ENCODE data around the gene ZNF276. TPM values are rescaled to one million over a fixed set of nuclear protein-coding genes. Genes with fewer than 3 reads are reported as not detected.
A peak's percentile ranks its signal among the peaks of the same experiment; 100 is the strongest.
"Not testable (repeated sequence)": the region's sequence is repeated elsewhere in the genome, so short reads cannot be mapped to it uniquely, and the experiment has no call there.

ZNF276 gene
- polyA plus RNA-seq, 3 donors: 2.2 to 54.5 (median 3.2) TPM

DNA sequence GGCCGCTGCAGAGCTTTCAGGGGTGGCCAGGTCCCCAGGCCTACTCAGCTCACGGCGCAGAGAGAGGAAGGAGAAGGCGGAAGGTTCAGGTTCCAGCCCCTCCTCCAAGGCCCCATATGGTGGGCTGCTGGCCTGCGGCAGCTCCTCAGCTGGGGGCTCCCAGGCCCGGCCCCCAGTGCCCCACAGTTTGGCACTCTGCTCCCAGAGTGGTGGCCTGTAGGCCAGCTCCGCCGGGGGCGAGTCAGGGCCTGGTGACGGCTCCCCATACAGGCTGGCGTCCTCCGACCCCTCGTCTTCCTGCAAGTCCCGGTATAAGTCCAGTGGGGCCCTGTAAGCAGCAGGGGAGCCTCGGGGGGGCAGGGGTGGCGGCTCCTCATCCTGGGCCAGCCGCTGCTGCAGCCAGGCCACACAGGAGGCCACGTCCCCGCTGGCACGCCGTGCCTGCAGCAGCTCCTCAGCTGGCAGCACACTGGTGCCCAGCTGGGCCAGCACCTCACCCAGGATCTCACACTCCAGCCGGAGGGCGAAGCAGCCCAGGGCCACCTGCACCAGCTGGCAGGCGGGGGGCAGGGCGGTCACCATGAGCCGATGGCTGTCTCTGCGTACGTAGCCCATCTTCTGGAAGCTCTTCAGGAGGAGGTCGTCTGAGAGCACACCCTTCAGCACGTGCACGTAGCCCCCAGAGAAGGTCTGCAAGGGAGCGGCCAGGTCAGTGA is 23.6 kb upstream of the ZNF276 start:
- Histone ChIP-seq H3K9ac (ENCODE audit: insufficient read depth, low read length, poor library complexity, severe bottlenecking) (no peak overlapping the region), H3K27ac (ENCODE audit: low read depth in 1 of 2, low read length in 2 of 2) (no peak overlapping the region), H3K27me3 (ENCODE audit: control insufficient read depth in 2 of 2, insufficient read depth in 2 of 2, low read length in 2 of 2) (no peaks in the 10 kb centered on the region), H3K9me3 (replicated peaks in 1 of 2; ENCODE audit: control insufficient read depth in 1 of 2, insufficient read depth in 1 of 2, low read length in 2 of 2) (no peaks in the 10 kb centered on the region), H3K4me3 (replicated peaks in 1 of 3; ENCODE audit: low read depth in 2 of 3, low read length in 3 of 3) (no peak overlapping the region), H3K4me1 (ENCODE audit: control insufficient read depth in 1 of 2, insufficient read depth in 2 of 2, low read length in 2 of 2) (peaks cover 20 to 32% of the 10 kb centered on the region in 2 donors), H3K36me3 (replicated peaks in 1 of 2; ENCODE audit: control insufficient read depth in 1 of 2, insufficient read depth in 2 of 2, low read length in 2 of 2) (peaks cover 32 to 36% of the 10 kb centered on the region in 2 donors), H3K4me2 (replicated peaks; ENCODE audit: extremely low read depth, low read length, poor library complexity, severe bottlenecking) (no peak overlapping the region), H3K79me2 (ENCODE audit: insufficient read depth, low read length) (peaks cover 4% of the 10 kb centered on the region), H2AFZ (ENCODE audit: insufficient read depth, low read depth, low read length, poor library complexity, severe bottlenecking) (no peak overlapping the region), H4K20me1 (ENCODE audit: insufficient read depth, low read length) (peaks cover 53% of the 10 kb centered on the region)
- H3K27me3 Mint-ChIP-seq (ENCODE audit: low read depth in 3 of 3): peaks cover 0 to 7% (median 3%) of the 10 kb centered on the region in 3 donors
- 94% methylated on average over 27 of the region's 32 CpGs for WGBS (ENCODE audit: insufficient coverage)
- peaks cover 24 to 37% of the 10 kb centered on the region in 2 donors for H3K36me3 Mint-ChIP-seq
- no peak for TF ChIP-seq CTCF (IDR thresholded peaks at IDR 0.05)
- H3K9me3 Mint-ChIP-seq: no peaks in the 10 kb centered on the region
- H3K27ac Mint-ChIP-seq: no peak overlapping the region
- no peak overlapping the region for H3K4me3 Mint-ChIP-seq
- H3K4me1 Mint-ChIP-seq: peaks cover 13% of the 10 kb centered on the region
- intact Hi-C loops (cut with micrococcal nuclease): no loop called here
- DNase-seq: peak in 1 of 3 donors; percentile 9

DNA sequence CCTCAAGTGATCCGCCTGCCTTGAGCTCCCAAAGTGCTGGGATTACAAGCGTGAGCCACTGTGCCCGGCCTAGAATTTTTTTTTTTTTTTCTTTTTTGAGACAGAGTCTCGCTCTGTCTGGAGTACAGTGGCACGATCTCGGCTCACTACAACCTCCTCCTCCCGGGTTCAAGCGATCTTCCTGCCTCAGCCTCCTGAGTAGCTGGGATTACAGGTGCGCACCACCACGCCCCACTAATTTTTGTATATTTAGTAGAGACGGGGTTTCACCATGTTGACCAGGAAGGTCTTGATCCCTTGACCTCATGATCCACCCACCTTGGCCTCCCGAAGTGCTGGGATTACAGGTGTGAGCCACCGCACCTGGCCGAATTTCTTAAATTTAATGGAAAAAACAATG is 22.6 kb upstream of the ZNF276 start:
- H3K4me3 ChIP-seq (replicated peaks in 1 of 3; ENCODE audit: low read depth in 2 of 3, low read length in 3 of 3); H2AFZ ChIP-seq (ENCODE audit: insufficient read depth, low read depth, low read length, poor library complexity, severe bottlenecking); H3K27ac ChIP-seq (ENCODE audit: low read depth in 1 of 2, low read length in 2 of 2); H3K27me3 Mint-ChIP-seq (ENCODE audit: low read depth in 3 of 3); H3K9ac ChIP-seq (ENCODE audit: insufficient read depth, low read length, poor library complexity, severe bottlenecking); H3K9me3 Mint-ChIP-seq; H3K27me3 ChIP-seq (ENCODE audit: control insufficient read depth in 2 of 2, insufficient read depth in 2 of 2, low read length in 2 of 2); H3K79me2 ChIP-seq (ENCODE audit: insufficient read depth, low read length); DNase-seq; H3K9me3 ChIP-seq (replicated peaks in 1 of 2; ENCODE audit: control insufficient read depth in 1 of 2, insufficient read depth in 1 of 2, low read length in 2 of 2); H3K27ac Mint-ChIP-seq; H3K4me3 Mint-ChIP-seq; H3K4me2 ChIP-seq (replicated peaks; ENCODE audit: extremely low read depth, low read length, poor library complexity, severe bottlenecking); intact Hi-C loops (cut with micrococcal nuclease): not testable (repeated sequence)
- Histone ChIP-seq H3K36me3 (replicated peaks in 1 of 2; ENCODE audit: control insufficient read depth in 1 of 2, insufficient read depth in 2 of 2, low read length in 2 of 2) (peaks cover 24 to 28% of the 10 kb centered on the region in 2 donors), H3K4me1 (ENCODE audit: control insufficient read depth in 1 of 2, insufficient read depth in 2 of 2, low read length in 2 of 2) (peaks cover 20 to 32% of the 10 kb centered on the region in 2 donors), H4K20me1 (ENCODE audit: insufficient read depth, low read length) (peaks cover 51% of the 10 kb centered on the region)
- peaks cover 18 to 27% of the 10 kb centered on the region in 2 donors for H3K36me3 Mint-ChIP-seq
- H3K4me1 Mint-ChIP-seq: peaks cover 13% of the 10 kb centered on the region
- WGBS (ENCODE audit: insufficient coverage): 98% methylated on average over 7 of the region's 14 CpGs

DNA sequence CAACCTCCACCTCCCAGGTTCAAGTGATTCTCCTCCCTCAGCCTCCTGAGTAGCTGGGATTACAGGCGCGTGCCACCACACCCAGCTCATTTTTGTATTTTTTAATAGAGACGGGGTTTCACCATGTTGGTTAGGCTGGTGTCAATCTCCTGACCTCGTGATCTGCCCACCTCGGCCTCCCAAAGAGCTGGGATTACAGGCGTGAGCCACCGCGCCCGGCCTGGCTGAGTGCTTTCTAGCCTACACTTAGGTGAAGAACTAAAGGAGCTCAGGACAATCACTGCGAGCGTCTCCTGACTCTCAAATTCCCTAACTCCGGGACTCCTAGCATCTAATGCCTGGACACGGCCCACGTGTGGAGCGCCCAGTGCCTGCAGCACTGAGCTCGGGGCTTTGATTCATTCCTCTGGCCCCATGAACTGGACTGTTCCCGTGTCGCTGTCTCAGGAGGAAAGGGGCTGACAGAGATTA is 21.7 kb upstream of the ZNF276 start:
- Histone ChIP-seq H3K27ac (ENCODE audit: low read depth in 1 of 2, low read length in 2 of 2) (peak overlapping the region in 1 of 2 donors; percentile 50), H3K4me2 (replicated peaks; ENCODE audit: extremely low read depth, low read length, poor library complexity, severe bottlenecking) (peak overlapping the region; percentile 96), H3K4me3 (replicated peaks in 1 of 3; ENCODE audit: low read depth in 2 of 3, low read length in 3 of 3) (peak overlapping the region in 2 of 3 experiments; percentile 75 to 82), H4K20me1 (ENCODE audit: insufficient read depth, low read length) (peaks cover 42% of the 10 kb centered on the region), H3K36me3 (replicated peaks in 1 of 2; ENCODE audit: control insufficient read depth in 1 of 2, insufficient read depth in 2 of 2, low read length in 2 of 2) (peaks cover 16 to 19% of the 10 kb centered on the region in 2 donors), H3K4me1 (ENCODE audit: control insufficient read depth in 1 of 2, insufficient read depth in 2 of 2, low read length in 2 of 2) (peaks cover 20 to 32% of the 10 kb centered on the region in 2 donors)
- not testable (repeated sequence) for H3K27me3 ChIP-seq (ENCODE audit: control insufficient read depth in 2 of 2, insufficient read depth in 2 of 2, low read length in 2 of 2); H3K79me2 ChIP-seq (ENCODE audit: insufficient read depth, low read length); H3K9ac ChIP-seq (ENCODE audit: insufficient read depth, low read length, poor library complexity, severe bottlenecking); H3K9me3 ChIP-seq (replicated peaks in 1 of 2; ENCODE audit: control insufficient read depth in 1 of 2, insufficient read depth in 1 of 2, low read length in 2 of 2); H3K9me3 Mint-ChIP-seq; H2AFZ ChIP-seq (ENCODE audit: insufficient read depth, low read depth, low read length, poor library complexity, severe bottlenecking); DNase-seq
- peaks cover 13% of the 10 kb centered on the region for H3K4me1 Mint-ChIP-seq
- intact Hi-C loops (cut with micrococcal nuclease): loop anchor here (2.0 to 5.0 kb wide), 2 partner anchors 161 to 173 kb away; partner anchors contain the start of gene TCF25 (in 1 of the 2)
- H3K36me3 Mint-ChIP-seq: peaks cover 15 to 19% of the 10 kb centered on the region in 2 donors
- H3K4me3 Mint-ChIP-seq: peak overlapping the region; percentile 67 to 78
- peak overlapping the region in 5 of 7 donors; percentile 24 to 92 (median 74) for H3K27ac Mint-ChIP-seq
- 69% methylated on average over 16 of the region's 18 CpGs for WGBS (ENCODE audit: insufficient coverage)
- H3K27me3 Mint-ChIP-seq (ENCODE audit: low read depth in 3 of 3): peaks cover 4 to 11% (median 9%) of the 10 kb centered on the region in 3 donors

All from CD14-positive monocyte (primary cell).